ENCODE data around the gene RAB11B. TPM values are rescaled to one million over a fixed set of nuclear protein-coding genes. Genes with fewer than 3 reads are reported as not detected.

The RAB11B gene
- total RNA-seq, 1 experiment from 2014 or later, result 140 TPM

GRCh38 chr19:8396563-8397203 lies 6.5 kb downstream of the RAB11B start:
- H2AFZ ChIP-seq (ENCODE audit: low read depth, low read length, poor library complexity, severe bottlenecking), result no peak overlapping the region
- DNase-seq (ENCODE audit: low read depth, low spot score) (no peak), ATAC-seq (peak; percentile 97)
- ChIA-PET CTCF (interaction anchor here (1.0 kb wide), 1 partner anchor 42 kb away, joined by 5 read pairs; no protein-coding TSS in a partner anchor), RAD21 (ENCODE audit: low non-redundant PET in 1 of 2, low total read pairs in 2 of 2, uncharacterized antibody in 2 of 2, unreplicated experiment in 2 of 2) (no interaction called here), POLR2A (interaction anchor here (1.0 kb wide), 1 partner anchor 41 kb away, joined by 4 read pairs; no protein-coding TSS in a partner anchor)
- TF ChIP-seq CTCF (IDR thresholded peaks at IDR 0.05 in 2 of 3, conservative IDR thresholded peaks at IDR 0.05 in 1 of 3; ENCODE audit: borderline replicate concordance in 1 of 3, insufficient read depth in 1 of 3, low read depth in 2 of 3, low read length in 2 of 3) (peak in 2 of 3 experiments; percentile 75 to 86; a peak in 5 of 6 replicates), SP1 (IDR thresholded peaks at IDR 0.05; ENCODE audit: low read depth) (no peak)
- no peaks in the 10 kb centered on the region for H3K9me2 ChIP-seq (ENCODE audit: insufficient read depth)
- no peak overlapping the region for H3K4me2 ChIP-seq (ENCODE audit: low read length)
- H3K36me3 ChIP-seq (ENCODE audit: control insufficient read depth in 1 of 2, insufficient read depth in 2 of 2, low read length in 2 of 2), result peaks cover 0 to under 1% of the 10 kb centered on the region in 2 experiments; a peak in 2 of 4 replicates
- H4K20me1 ChIP-seq (ENCODE audit: insufficient read depth), result no peaks in the 10 kb centered on the region
- BruUV-seq (replicated peaks), result no TSS peak
- intact Hi-C loops (cut with micrococcal nuclease), result loop anchor here (1.0 to 2.0 kb wide), 2 partner anchors 42 to 50 kb away; no protein-coding TSS in a partner anchor
- H3K9me3 ChIP-seq (ENCODE audit: control insufficient read depth in 1 of 2, insufficient read depth in 1 of 2, low read depth in 1 of 2, low read length in 2 of 2), result no peaks in the 10 kb centered on the region
- H3K4me1 ChIP-seq (ENCODE audit: control insufficient read depth in 1 of 2, insufficient read depth in 2 of 2, low read length in 2 of 2), result peaks cover 3 to 15% of the 10 kb centered on the region in 2 experiments; a peak in 2 of 4 replicates
- peaks cover 68% of the 10 kb centered on the region for H3K79me2 ChIP-seq (ENCODE audit: insufficient read depth, low read length)
- peak overlapping the region; percentile 29; the same call in 1 of the 2 replicates for H3K27ac ChIP-seq (ENCODE audit: low read depth, low read length)
- no peaks in the 10 kb centered on the region for H3K27me3 ChIP-seq (ENCODE audit: insufficient read depth, low read length)
- H3K4me3 ChIP-seq (replicated peaks in 1 of 2; ENCODE audit: low read depth in 1 of 2, low read length in 2 of 2), result no peak overlapping the region
- no peak overlapping the region for H3K9ac ChIP-seq (ENCODE audit: low read length)

- Histone ChIP-seq H3K4me1 (ENCODE audit: control insufficient read depth in 1 of 2, insufficient read depth in 2 of 2, low read length in 2 of 2) (peaks cover 3 to 10% of the 10 kb centered on the region in 2 experiments; a peak in 2 of 4 replicates), H3K4me3 (replicated peaks in 1 of 2; ENCODE audit: low read depth in 1 of 2, low read length in 2 of 2) (no peak overlapping the region), H3K27ac (ENCODE audit: low read depth, low read length) (peak overlapping the region; percentile 29; the same call in 1 of the 2 replicates), H3K9ac (ENCODE audit: low read length) (no peak overlapping the region), H3K79me2 (ENCODE audit: insufficient read depth, low read length) (peaks cover 62% of the 10 kb centered on the region), H3K9me3 (ENCODE audit: control insufficient read depth in 1 of 2, insufficient read depth in 1 of 2, low read depth in 1 of 2, low read length in 2 of 2) (no peaks in the 10 kb centered on the region), H3K4me2 (ENCODE audit: low read length) (no peak overlapping the region), H3K9me2 (ENCODE audit: insufficient read depth) (no peaks in the 10 kb centered on the region), H4K20me1 (ENCODE audit: insufficient read depth) (no peaks in the 10 kb centered on the region), H3K27me3 (ENCODE audit: insufficient read depth, low read length) (no peaks in the 10 kb centered on the region), H3K36me3 (ENCODE audit: control insufficient read depth in 1 of 2, insufficient read depth in 2 of 2, low read length in 2 of 2) (peaks cover 0 to 4% of the 10 kb centered on the region in 2 experiments; a peak in 2 of 4 replicates), H2AFZ (ENCODE audit: low read depth, low read length, poor library complexity, severe bottlenecking) (no peak overlapping the region)
- DNase-seq (ENCODE audit: low read depth, low spot score) (no peak), ATAC-seq (no peak)
- ChIA-PET CTCF (no interaction called here), RAD21 (ENCODE audit: low non-redundant PET in 1 of 2, low total read pairs in 2 of 2, uncharacterized antibody in 2 of 2, unreplicated experiment in 2 of 2) (no interaction called here), POLR2A (no interaction called here)
- intact Hi-C loops (cut with micrococcal nuclease), result loop anchor here (2.0 kb wide), 1 partner anchor 50 kb away; no protein-coding TSS in a partner anchor
- no TSS peak for BruUV-seq (replicated peaks)
- TF ChIP-seq SRF (IDR thresholded peaks at IDR 0.05; ENCODE audit: low read depth), result no peak
- no peak for TF ChIP-seq EGR1 (IDR thresholded peaks at IDR 0.05; ENCODE audit: low read depth)
- no peak for TF ChIP-seq ZBTB33 (IDR thresholded peaks at IDR 0.05; ENCODE audit: extremely low read depth, insufficient replicate concordance, low read length)
- TF ChIP-seq ZFX (IDR thresholded peaks at IDR 0.05), result no peak
- TF ChIP-seq POLR2AphosphoS5 (IDR thresholded peaks at IDR 0.05; ENCODE audit: low read depth, low read length), result no peak
- no peak for TF ChIP-seq CTCF (IDR thresholded peaks at IDR 0.05 in 2 of 3, conservative IDR thresholded peaks at IDR 0.05 in 1 of 3; ENCODE audit: borderline replicate concordance in 1 of 3, insufficient read depth in 1 of 3, low read depth in 2 of 3, low read length in 2 of 3)
- TF ChIP-seq YY1 (IDR thresholded peaks at IDR 0.05; ENCODE audit: extremely low read depth, insufficient replicate concordance, low read depth, low read length), result no peak
- no peak for TF ChIP-seq ELF1 (IDR thresholded peaks at IDR 0.05; ENCODE audit: borderline replicate concordance, low read depth)
- TF ChIP-seq CEBPB (IDR thresholded peaks at IDR 0.05; ENCODE audit: low read depth), result no peak
- TF ChIP-seq EZH2phosphoT487 (IDR thresholded peaks at IDR 0.05; ENCODE audit: borderline replicate concordance), result no peak
- TF ChIP-seq EZH2 (IDR thresholded peaks at IDR 0.05), result no peak
These were observed 7.1 kb downstream of the RAB11B start for GRCh38 chr19:8397271-8397670.
